SU-DHL-6 (cell line): ENCODE results near the gene SOX1.

Experiments used
- H2AFZ ChIP-seq: fragments of 200-600 bp; sonication (generic); 2 replicates; pipeline ENCODE4 v1.6.1; 2014; ENCODE audit warnings: low read depth, mild to moderate bottlenecking, moderate library complexity, mixed read lengths, antibody characterized with exemption, low read length; ENCODE audit not compliant: severe bottlenecking
- H3F3A ChIP-seq: fragments of 200-600 bp; shearing (Covaris generic); 2 replicates; pipeline ENCODE4 v1.6.0; 2016; ENCODE audit warnings: antibody characterized with exemption, mild to moderate bottlenecking; ENCODE audit not compliant: insufficient read depth
- H3K27ac ChIP-seq: fragments of 200-600 bp; sonication (generic); 2 replicates; pipeline ENCODE4 v1.5.1; 2016; ENCODE audit warnings: low read depth, mild to moderate bottlenecking, low read length, moderate library complexity, mixed read lengths
- H3K27me3 ChIP-seq: fragments of 200-600 bp; sonication (generic), shearing (Covaris generic); 2 replicates; pipeline ENCODE4 v1.6.0; 2014; ENCODE audit warnings: mild to moderate bottlenecking, low read length
- H3K36me3 ChIP-seq: fragments of 200-600 bp; sonication (generic); 2 replicates; pipeline ENCODE4 v1.6.1; 2014; ENCODE audit warnings: mild to moderate bottlenecking, low read length, mixed read lengths
- H3K4me2 ChIP-seq: fragments of 300-600, 200-600 bp; shearing (Covaris generic), sonication (generic); 2 replicates; pipeline ENCODE4 v1.6.0; 2014; ENCODE audit warnings: low read length, low read depth, mild to moderate bottlenecking; ENCODE audit not compliant: poor library complexity, severe bottlenecking
- H3K4me3 ChIP-seq: fragments of 200-600 bp; sonication (generic); 2 replicates; pipeline ENCODE4 v1.5.1; 2014; ENCODE audit warnings: antibody characterized with exemption, low read length, mild to moderate bottlenecking, mixed read lengths; ENCODE audit not compliant: insufficient read depth, poor library complexity, severe bottlenecking
- H3K79me2 ChIP-seq: fragments of 200-600 bp; sonication (generic); 2 replicates; pipeline ENCODE4 v1.6.1; 2014; ENCODE audit warnings: mild to moderate bottlenecking, low read length, moderate library complexity; ENCODE audit not compliant: insufficient read depth
- H3K9ac ChIP-seq: fragments of 200-600 bp; sonication (generic); 2 replicates; pipeline ENCODE4 v1.7.0; 2014; ENCODE audit warnings: mild to moderate bottlenecking, low read length
- H3K9me2 ChIP-seq: fragments of 200-600 bp; sonication (generic); replicated peaks from 2 replicates; pipeline ENCODE4 v1.6.1; 2014; ENCODE audit warnings: low read length; ENCODE audit not compliant: insufficient read depth
- H3K9me3 ChIP-seq: fragments of 200-600 bp; sonication (generic); 2 replicates; pipeline ENCODE4 v1.6.1; 2014; ENCODE audit warnings: low read length, mixed read lengths; ENCODE audit not compliant: insufficient read depth
- H4K20me1 ChIP-seq: fragments of 200-600 bp; sonication (generic); 2 replicates; pipeline ENCODE4 v1.6.1; 2014; ENCODE audit warnings: low read depth, mild to moderate bottlenecking, antibody characterized with exemption, low read length, moderate library complexity, mixed read lengths
- EZH2phosphoT487 ChIP-seq: fragments of 200-600 bp; sonication (generic), shearing (Covaris generic); conservative IDR thresholded peaks from 2 replicates; pipeline ENCODE4 v1.6.1; 2018; ENCODE audit warnings: mild to moderate bottlenecking, antibody characterized with exemption, low read length, moderate library complexity, mixed read lengths
- TF ChIP-seq, protein P1 (sequence below): fragments of 200-600 bp; sonication (generic); IDR thresholded peaks from one replicate; pipeline ENCODE4 v1.5.1; 2017; ENCODE audit warnings: antibody characterized with exemption, mild to moderate bottlenecking, low read length, moderate library complexity; ENCODE audit not compliant: insufficient read depth, poor library complexity, severe bottlenecking

SOX1 gene

DNA sequence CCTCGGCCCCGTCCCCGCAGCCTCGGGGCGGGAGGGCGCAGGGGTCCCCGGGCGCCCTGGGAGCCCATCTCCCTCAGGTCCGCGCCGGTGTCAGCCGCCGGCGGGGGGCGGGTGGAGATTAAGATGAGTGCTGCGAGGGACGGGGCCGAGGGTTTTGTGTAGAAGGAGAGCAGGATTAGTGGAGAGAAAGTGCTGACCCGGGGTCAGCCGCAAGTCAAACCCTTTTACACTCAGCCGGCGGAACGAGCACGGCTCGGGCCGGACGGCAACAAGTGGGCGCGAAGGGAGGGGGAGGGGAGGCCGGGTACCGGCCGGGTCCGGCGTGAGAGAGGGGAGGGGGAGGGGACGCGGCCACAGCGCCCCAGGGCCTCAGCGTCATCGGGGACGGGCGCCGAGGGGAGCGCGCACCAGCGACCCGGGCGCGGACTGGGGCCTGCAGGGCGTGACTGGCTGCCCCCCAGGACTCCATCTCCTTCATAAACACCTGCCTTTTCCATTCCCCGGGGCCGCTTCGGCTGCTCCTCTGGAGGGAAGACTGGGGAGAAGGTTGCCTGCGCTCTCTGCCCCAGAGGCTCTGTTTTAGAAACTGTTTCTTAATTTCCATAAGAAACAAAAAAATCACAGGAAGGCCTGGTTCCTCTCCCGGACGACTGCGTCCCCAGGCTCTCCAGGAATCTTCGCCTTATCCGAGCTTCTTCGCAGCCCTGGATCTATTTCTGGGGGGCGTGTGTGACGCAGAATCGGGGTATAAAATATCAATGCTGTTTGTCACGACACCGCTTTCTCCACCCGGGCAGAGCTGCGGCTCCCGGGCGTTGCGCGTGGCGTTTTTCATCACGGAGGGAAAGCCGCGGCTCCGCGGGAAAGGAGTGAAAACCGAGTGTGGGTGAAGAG is 6.5 kb downstream of the SOX1 start:
- H3K27me3 ChIP-seq, result no peaks in the 10 kb centered on the region
- H3K36me3 ChIP-seq, result no peaks in the 10 kb centered on the region
- no peaks in the 10 kb centered on the region for H3K9me2 ChIP-seq
- no peak overlapping the region for H3K9ac ChIP-seq
- TF ChIP-seq EZH2phosphoT487, result no peak
- TF ChIP-seq, protein P1, sequence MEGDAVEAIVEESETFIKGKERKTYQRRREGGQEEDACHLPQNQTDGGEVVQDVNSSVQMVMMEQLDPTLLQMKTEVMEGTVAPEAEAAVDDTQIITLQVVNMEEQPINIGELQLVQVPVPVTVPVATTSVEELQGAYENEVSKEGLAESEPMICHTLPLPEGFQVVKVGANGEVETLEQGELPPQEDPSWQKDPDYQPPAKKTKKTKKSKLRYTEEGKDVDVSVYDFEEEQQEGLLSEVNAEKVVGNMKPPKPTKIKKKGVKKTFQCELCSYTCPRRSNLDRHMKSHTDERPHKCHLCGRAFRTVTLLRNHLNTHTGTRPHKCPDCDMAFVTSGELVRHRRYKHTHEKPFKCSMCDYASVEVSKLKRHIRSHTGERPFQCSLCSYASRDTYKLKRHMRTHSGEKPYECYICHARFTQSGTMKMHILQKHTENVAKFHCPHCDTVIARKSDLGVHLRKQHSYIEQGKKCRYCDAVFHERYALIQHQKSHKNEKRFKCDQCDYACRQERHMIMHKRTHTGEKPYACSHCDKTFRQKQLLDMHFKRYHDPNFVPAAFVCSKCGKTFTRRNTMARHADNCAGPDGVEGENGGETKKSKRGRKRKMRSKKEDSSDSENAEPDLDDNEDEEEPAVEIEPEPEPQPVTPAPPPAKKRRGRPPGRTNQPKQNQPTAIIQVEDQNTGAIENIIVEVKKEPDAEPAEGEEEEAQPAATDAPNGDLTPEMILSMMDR, result no peak
- no peak overlapping the region for H3K27ac ChIP-seq
- no peaks in the 10 kb centered on the region for H3F3A ChIP-seq
- no peak overlapping the region for H2AFZ ChIP-seq
- H3K4me2 ChIP-seq, result no peak overlapping the region
- H3K9me3 ChIP-seq, result no peaks in the 10 kb centered on the region
- no peak overlapping the region for H3K4me3 ChIP-seq
- H3K79me2 ChIP-seq, result no peaks in the 10 kb centered on the region
- no peaks in the 10 kb centered on the region for H4K20me1 ChIP-seq

DNA sequence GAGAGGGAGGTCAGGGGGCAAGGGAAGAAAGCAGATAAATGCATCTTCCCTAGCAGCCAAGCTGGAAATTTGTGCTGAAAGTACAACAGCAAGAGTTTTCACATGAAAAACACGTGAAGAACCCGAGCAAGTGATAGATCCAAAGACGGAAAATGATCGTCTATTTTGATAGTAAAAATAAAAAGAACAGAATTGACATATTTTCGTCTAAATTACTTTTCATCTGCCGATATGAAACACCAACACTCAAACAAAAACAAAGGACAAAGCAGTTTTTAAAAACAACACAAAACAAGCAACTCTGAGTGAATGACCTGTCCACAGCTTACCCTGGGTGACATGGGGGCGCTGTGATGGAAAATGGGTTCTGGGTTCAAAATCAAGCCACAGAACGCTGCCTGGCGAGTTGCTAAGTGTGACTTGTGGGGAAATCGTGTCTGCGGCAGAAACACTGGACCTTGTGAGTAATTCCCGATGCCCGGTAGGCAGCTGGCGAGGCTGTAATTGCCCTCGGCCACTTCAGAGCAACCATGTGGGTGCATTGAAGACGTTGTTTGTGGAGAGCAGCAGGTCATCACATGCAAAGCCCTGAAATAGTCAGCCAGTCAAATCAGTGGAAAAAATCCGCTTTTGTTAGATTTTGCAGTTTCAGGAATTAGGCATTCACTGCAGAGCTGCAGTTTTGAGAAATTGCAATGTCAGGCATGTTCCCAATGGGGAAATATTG is 7.4 kb downstream of the SOX1 start:
- no peak overlapping the region for H3K9ac ChIP-seq
- no peaks in the 10 kb centered on the region for H3K79me2 ChIP-seq
- H3K4me2 ChIP-seq, result no peak overlapping the region
- TF ChIP-seq EZH2phosphoT487, result no peak
- TF ChIP-seq, protein P1, result no peak
- H2AFZ ChIP-seq, result no peak overlapping the region
- no peak overlapping the region for H3K4me3 ChIP-seq
- H3K36me3 ChIP-seq, result no peaks in the 10 kb centered on the region
- H3K27me3 ChIP-seq, result no peaks in the 10 kb centered on the region
- H4K20me1 ChIP-seq, result no peaks in the 10 kb centered on the region
- H3K9me2 ChIP-seq, result no peaks in the 10 kb centered on the region
- H3F3A ChIP-seq, result no peaks in the 10 kb centered on the region
- H3K27ac ChIP-seq, result no peak overlapping the region
- no peaks in the 10 kb centered on the region for H3K9me3 ChIP-seq

DNA sequence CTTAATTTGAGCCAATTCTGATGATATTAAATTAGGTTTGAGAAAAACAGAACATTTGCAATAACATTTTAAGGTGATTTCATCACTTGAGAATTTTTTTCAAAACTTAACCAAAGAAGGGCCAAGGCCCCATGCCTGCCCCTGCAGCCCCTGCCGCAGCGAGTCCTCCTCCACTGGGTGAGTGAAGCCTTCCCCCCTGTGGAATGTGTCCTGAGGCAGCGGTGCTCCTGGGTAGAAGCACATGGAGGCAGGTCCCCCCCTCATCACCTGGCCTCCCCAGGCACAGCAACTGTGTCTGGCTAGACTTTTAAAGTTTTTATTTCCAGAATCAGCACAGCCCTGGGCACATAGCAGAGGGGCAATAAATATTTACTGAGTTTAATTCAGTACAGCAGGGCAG is 10.8 kb downstream of the SOX1 start:
- no peaks in the 10 kb centered on the region for H4K20me1 ChIP-seq
- H3K4me2 ChIP-seq, result no peak overlapping the region
- H3K4me3 ChIP-seq, result no peak overlapping the region

More for the DNA sequence above, 10.8 kb downstream of the SOX1 start:
- no peak overlapping the region for H3K9ac ChIP-seq
- no peak for TF ChIP-seq EZH2phosphoT487
- H3K36me3 ChIP-seq, result no peaks in the 10 kb centered on the region
- H3K27ac ChIP-seq, result no peak overlapping the region
- no peaks in the 10 kb centered on the region for H3K27me3 ChIP-seq
- no peak overlapping the region for H2AFZ ChIP-seq
- H3K9me2 ChIP-seq, result no peaks in the 10 kb centered on the region
- no peaks in the 10 kb centered on the region for H3F3A ChIP-seq
- no peaks in the 10 kb centered on the region for H3K79me2 ChIP-seq
- no peaks in the 10 kb centered on the region for H3K9me3 ChIP-seq
